Suppressor macrophage treated with lipopolysaccharide for 4 hours (primary cell): Measurements from ENCODE around the gene AIMP1.

ENCODE experiments used
- DNase-seq: peaks from one replicate; pipeline ENCODE4 v3.0.0-alpha.2; 2020

The AIMP1 gene

GRCh38 chr4:106315968-106316772, at the start of gene AIMP1, which contains the start of gene TBCK:
Gene AIMP1 (plus strand): TSS chr4:106316550. CDS start chr4:106325010, 8,460 bp downstream.
Gene TBCK (minus strand): TSS chr4:106316209. CDS start chr4:106308960, 7,249 bp downstream.
- DNase-seq, result peak; percentile 94

- no peak for DNase-seq
These were observed 47.6 kb upstream of the AIMP1 start for GRCh38 chr4:106268786-106269185.

- DNase-seq, result no peak
These were observed 46.6 kb upstream of the AIMP1 start for GRCh38 chr4:106269711-106270110.

GRCh38 chr4:106270736-106271135, 45.6 kb upstream of the AIMP1 start:
- no peak for DNase-seq

- DNase-seq, result no peak
These were observed 42.5 kb upstream of the AIMP1 start for GRCh38 chr4:106273831-106274230.

GRCh38 chr4:106277140-106277675, 39.1 kb upstream of the AIMP1 start:
- DNase-seq, result no peak

GRCh38 chr4:106284227-106284626, 32.1 kb upstream of the AIMP1 start:
- no peak for DNase-seq

- DNase-seq, result no peak
These were observed 29.7 kb upstream of the AIMP1 start for GRCh38 chr4:106286611-106287010.

- DNase-seq, result peak; percentile 13
These were observed 28.9 kb upstream of the AIMP1 start for GRCh38 chr4:106287353-106287969.

- no peak for DNase-seq
These were observed 26.6 kb upstream of the AIMP1 start for GRCh38 chr4:106289737-106290136.

- DNase-seq, result no peak
These were observed 24.7 kb upstream of the AIMP1 start for GRCh38 chr4:106291678-106292077.

- no peak for DNase-seq
These were observed 22.3 kb upstream of the AIMP1 start for GRCh38 chr4:106294062-106294461.

GRCh38 chr4:106297245-106298035, 18.9 kb upstream of the AIMP1 start:
- no peak for DNase-seq

GRCh38 chr4:106299977-106300376, 16.4 kb upstream of the AIMP1 start:
- peak; percentile 19 for DNase-seq

- no peak for DNase-seq
These were observed 14.8 kb upstream of the AIMP1 start for GRCh38 chr4:106301393-106302061.

GRCh38 chr4:106302062-106302438, 14.3 kb upstream of the AIMP1 start:
- DNase-seq, result no peak

GRCh38 chr4:106303548-106304281, 12.6 kb upstream of the AIMP1 start:
- no peak for DNase-seq

- DNase-seq, result no peak
These were observed 11.7 kb upstream of the AIMP1 start for GRCh38 chr4:106304632-106305031.

- DNase-seq, result no peak
These were observed 10.8 kb upstream of the AIMP1 start for GRCh38 chr4:106305435-106306055.

GRCh38 chr4:106306561-106306960, 9.8 kb upstream of the AIMP1 start:
- no peak for DNase-seq

- no peak for DNase-seq
These were observed 4.0 kb upstream of the AIMP1 start for GRCh38 chr4:106312377-106312776.
